Sigmoid colon (tissue), 4 donors: Measurements from ENCODE around the gene DCAKD.

Experiments
- CTCF ChIP-seq, 4 experiments: fragments of 450-650 bp in 3 of 4; fragments of 200-600 bp in 1 of 4; IDR thresholded peaks; one replicate each; pipeline ENCODE4 v1.5.1; 2016 to 2019; ENCODE audit warnings: antibody characterized with exemption in 4 of 4, mild to moderate bottlenecking in 3 of 4, moderate library complexity in 2 of 4
- EP300 ChIP-seq, 4 donors: sonication (generic); formaldehyde crosslinking; IDR thresholded peaks; one replicate each; pipeline ENCODE4 v1.6.1; 2017; ENCODE audit warnings: antibody characterized with exemption in 4 of 4
- POLR2A ChIP-seq, 2 donors: fragments of 450-650 bp; IDR thresholded peaks; one replicate each; pipeline ENCODE4 v1.6.1; 2016; ENCODE audit warnings: antibody characterized with exemption in 2 of 2, mild to moderate bottlenecking in 2 of 2, moderate library complexity in 2 of 2
- POLR2AphosphoS5 ChIP-seq, 4 donors: sonication (generic); formaldehyde crosslinking; IDR thresholded peaks; one replicate each; pipeline ENCODE4 v1.6.1; 2017; ENCODE audit warnings: antibody characterized with exemption in 4 of 4

- TF ChIP-seq CTCF (IDR thresholded peaks at IDR 0.05), result no peak
- TF ChIP-seq POLR2AphosphoS5 (IDR thresholded peaks at IDR 0.05), result no peak
- TF ChIP-seq POLR2A (IDR thresholded peaks at IDR 0.05), result no peak
- no peak for TF ChIP-seq EP300 (IDR thresholded peaks at IDR 0.05)
These were observed 67.9 kb downstream of the DCAKD start for GRCh38 chr17:44983563-44983962.
